ENCODE results near the gene SULT1A4. TPM values are rescaled to one million over a fixed set of nuclear protein-coding genes. Genes with fewer than 3 reads are reported as not detected.
"Not testable (repeated sequence)": the region's sequence is repeated elsewhere in the genome, so short reads cannot be mapped to it uniquely, and the experiment has no call there.

The SULT1A4 gene
- polyA plus RNA-seq, 1 donor from 2014 or later, result 10.4 TPM

GRCh38 chr16:29465985-29466824 lies 6.5 kb downstream of the SULT1A4 start:
- H3K79me2 ChIP-seq (replicated peaks; ENCODE audit: insufficient read depth, low read length); H3K27ac ChIP-seq (ENCODE audit: low read length); H3K36me3 ChIP-seq (ENCODE audit: insufficient read depth, low read length); H3F3A ChIP-seq (ENCODE audit: insufficient read depth, low read length, poor library complexity, severe bottlenecking); H4K20me1 ChIP-seq (ENCODE audit: insufficient read depth); H3K9me3 ChIP-seq (ENCODE audit: low read length); H2AFZ ChIP-seq (ENCODE audit: low read depth, low read length); H3K9me2 ChIP-seq (ENCODE audit: insufficient read depth, low read length); H3K4me3 ChIP-seq (ENCODE audit: low read length); H3K9ac ChIP-seq (ENCODE audit: low read length); H3K4me2 ChIP-seq (ENCODE audit: low read length); H3K27me3 ChIP-seq (ENCODE audit: insufficient read depth, low read depth, low read length): not testable (repeated sequence)

- H3K27ac ChIP-seq (ENCODE audit: low read length); H3K9ac ChIP-seq (ENCODE audit: low read length); H2AFZ ChIP-seq (ENCODE audit: low read depth, low read length); H3K79me2 ChIP-seq (replicated peaks; ENCODE audit: insufficient read depth, low read length); H4K20me1 ChIP-seq (ENCODE audit: insufficient read depth); H3K36me3 ChIP-seq (ENCODE audit: insufficient read depth, low read length); H3F3A ChIP-seq (ENCODE audit: insufficient read depth, low read length, poor library complexity, severe bottlenecking); H3K27me3 ChIP-seq (ENCODE audit: insufficient read depth, low read depth, low read length); H3K4me2 ChIP-seq (ENCODE audit: low read length); H3K4me3 ChIP-seq (ENCODE audit: low read length); H3K9me2 ChIP-seq (ENCODE audit: insufficient read depth, low read length); H3K9me3 ChIP-seq (ENCODE audit: low read length): not testable (repeated sequence)
Observed at GRCh38 chr16:29466904-29467303, 7.2 kb downstream of the SULT1A4 start.

- not testable (repeated sequence) for H3K27ac ChIP-seq (ENCODE audit: low read length); H3K4me3 ChIP-seq (ENCODE audit: low read length); H4K20me1 ChIP-seq (ENCODE audit: insufficient read depth); H3K9ac ChIP-seq (ENCODE audit: low read length); H3K4me2 ChIP-seq (ENCODE audit: low read length); H3K27me3 ChIP-seq (ENCODE audit: insufficient read depth, low read depth, low read length); H3K36me3 ChIP-seq (ENCODE audit: insufficient read depth, low read length); H3K9me3 ChIP-seq (ENCODE audit: low read length); H3K9me2 ChIP-seq (ENCODE audit: insufficient read depth, low read length); H3K79me2 ChIP-seq (replicated peaks; ENCODE audit: insufficient read depth, low read length); H2AFZ ChIP-seq (ENCODE audit: low read depth, low read length); H3F3A ChIP-seq (ENCODE audit: insufficient read depth, low read length, poor library complexity, severe bottlenecking)
Observed at GRCh38 chr16:29467654-29468366, 8.1 kb downstream of the SULT1A4 start.

GRCh38 chr16:29469660-29470059 lies 9.9 kb downstream of the SULT1A4 start:
- not testable (repeated sequence) for H3K4me3 ChIP-seq (ENCODE audit: low read length); H3K9me2 ChIP-seq (ENCODE audit: insufficient read depth, low read length); H3K79me2 ChIP-seq (replicated peaks; ENCODE audit: insufficient read depth, low read length); H2AFZ ChIP-seq (ENCODE audit: low read depth, low read length); H3K27me3 ChIP-seq (ENCODE audit: insufficient read depth, low read depth, low read length); H3K9ac ChIP-seq (ENCODE audit: low read length); H3F3A ChIP-seq (ENCODE audit: insufficient read depth, low read length, poor library complexity, severe bottlenecking); H3K4me2 ChIP-seq (ENCODE audit: low read length); H3K9me3 ChIP-seq (ENCODE audit: low read length); H4K20me1 ChIP-seq (ENCODE audit: insufficient read depth); H3K36me3 ChIP-seq (ENCODE audit: insufficient read depth, low read length); H3K27ac ChIP-seq (ENCODE audit: low read length)

DNA sequence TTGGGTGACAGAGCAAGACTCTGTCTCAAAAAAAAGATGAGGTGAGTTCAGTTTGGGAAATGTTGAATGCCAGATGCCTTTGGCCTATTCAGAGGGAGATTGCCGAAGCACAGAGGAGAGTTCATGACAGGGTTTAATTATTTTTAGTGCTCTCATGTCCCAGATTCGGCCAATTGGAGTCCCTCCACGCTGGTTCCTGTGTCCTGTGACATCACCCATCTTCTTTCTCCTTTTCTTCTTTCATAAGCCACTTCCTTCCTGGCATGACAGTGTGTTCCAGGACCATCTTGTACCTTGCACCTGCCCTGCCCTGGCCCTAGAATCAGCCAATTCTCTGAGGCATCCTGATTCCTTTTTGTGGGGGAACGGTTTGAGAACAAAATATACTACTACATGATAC lies 12.4 kb downstream of the SULT1A4 start:
- H3K79me2 ChIP-seq (replicated peaks; ENCODE audit: insufficient read depth, low read length); H3F3A ChIP-seq (ENCODE audit: insufficient read depth, low read length, poor library complexity, severe bottlenecking); H3K27ac ChIP-seq (ENCODE audit: low read length); H3K9me3 ChIP-seq (ENCODE audit: low read length); H3K9me2 ChIP-seq (ENCODE audit: insufficient read depth, low read length); H3K9ac ChIP-seq (ENCODE audit: low read length); H2AFZ ChIP-seq (ENCODE audit: low read depth, low read length); H3K36me3 ChIP-seq (ENCODE audit: insufficient read depth, low read length); H4K20me1 ChIP-seq (ENCODE audit: insufficient read depth); H3K27me3 ChIP-seq (ENCODE audit: insufficient read depth, low read depth, low read length); H3K4me3 ChIP-seq (ENCODE audit: low read length); H3K4me2 ChIP-seq (ENCODE audit: low read length): not testable (repeated sequence)

DNA sequence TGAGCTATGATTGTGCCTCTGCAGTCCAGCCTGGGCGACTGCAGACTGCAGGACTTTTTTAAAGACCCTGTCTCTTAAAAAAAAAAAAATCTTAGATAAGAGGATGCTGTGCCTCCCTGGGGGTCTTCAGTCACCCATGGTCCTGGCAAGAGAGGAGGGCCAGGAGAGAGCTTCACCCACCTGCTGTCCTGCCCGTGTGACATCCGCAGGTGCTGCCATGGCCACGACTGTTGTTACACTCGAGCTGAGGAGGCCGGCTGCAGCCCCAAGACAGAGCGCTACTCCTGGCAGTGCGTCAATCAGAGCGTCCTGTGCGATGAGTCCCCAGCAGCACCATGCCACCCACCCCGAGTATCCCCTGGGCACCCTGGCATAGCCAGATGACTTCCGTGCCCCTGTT lies 22.6 kb downstream of the SULT1A4 start:
- H3K4me3 ChIP-seq (ENCODE audit: low read length); H4K20me1 ChIP-seq (ENCODE audit: insufficient read depth); H3F3A ChIP-seq (ENCODE audit: insufficient read depth, low read length, poor library complexity, severe bottlenecking); H3K27ac ChIP-seq (ENCODE audit: low read length); H3K27me3 ChIP-seq (ENCODE audit: insufficient read depth, low read depth, low read length); H3K36me3 ChIP-seq (ENCODE audit: insufficient read depth, low read length); H3K4me2 ChIP-seq (ENCODE audit: low read length); H3K9me3 ChIP-seq (ENCODE audit: low read length); H2AFZ ChIP-seq (ENCODE audit: low read depth, low read length); H3K9ac ChIP-seq (ENCODE audit: low read length); H3K79me2 ChIP-seq (replicated peaks; ENCODE audit: insufficient read depth, low read length); H3K9me2 ChIP-seq (ENCODE audit: insufficient read depth, low read length): not testable (repeated sequence)

DNA sequence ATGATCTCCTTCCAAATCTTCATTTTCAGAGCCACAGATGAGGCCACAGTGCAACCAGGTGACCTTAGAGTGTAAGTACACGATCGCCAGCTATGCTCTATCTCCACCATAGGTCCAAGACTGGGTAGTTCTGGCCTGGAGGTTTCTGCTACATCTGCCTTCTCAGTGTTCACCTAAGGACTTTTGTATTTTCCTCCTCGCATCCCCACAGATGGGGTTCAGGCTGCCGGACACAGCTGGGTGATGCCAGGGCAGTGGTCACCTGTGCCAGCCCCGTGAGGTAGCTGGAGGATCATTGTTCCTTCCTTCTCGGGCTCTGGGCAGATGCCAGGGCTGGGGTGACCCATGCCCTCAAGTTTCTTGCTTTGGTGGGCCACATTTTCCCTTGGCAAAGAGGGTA lies 46.6 kb downstream of the SULT1A4 start, which contains the start of gene NPIPB12:
TSS of gene NPIPB12 (minus strand) at position 101 of the 400 bp plus-strand sequence.
- not testable (repeated sequence) for H3K9me3 ChIP-seq (ENCODE audit: low read length); H3K36me3 ChIP-seq (ENCODE audit: insufficient read depth, low read length); H3K27me3 ChIP-seq (ENCODE audit: insufficient read depth, low read depth, low read length); H3K4me2 ChIP-seq (ENCODE audit: low read length); H3K9ac ChIP-seq (ENCODE audit: low read length); H3F3A ChIP-seq (ENCODE audit: insufficient read depth, low read length, poor library complexity, severe bottlenecking); H3K27ac ChIP-seq (ENCODE audit: low read length); H2AFZ ChIP-seq (ENCODE audit: low read depth, low read length); H3K9me2 ChIP-seq (ENCODE audit: insufficient read depth, low read length); H4K20me1 ChIP-seq (ENCODE audit: insufficient read depth); H3K4me3 ChIP-seq (ENCODE audit: low read length); H3K79me2 ChIP-seq (replicated peaks; ENCODE audit: insufficient read depth, low read length)

Data from neural cell (in vitro differentiated cells).